GM23338 (cell line): Measurements from ENCODE around the gene ERAP2. TPM values are rescaled to one million over a fixed set of nuclear protein-coding genes. Genes with fewer than 3 reads are reported as not detected.

Experiments used
- ATAC-seq: fragments of 200-7000 bp; cut with Tn5 transposase; 3 replicates; pipeline ENCODE4 v1.9.1; 2020
- DNase-seq: peaks from one replicate; pipeline ENCODE4 v3.0.0-alpha.2; 2015; ENCODE audit warnings: low spot score
- H2AFZ ChIP-seq: fragments of 200-600 bp; sonication (generic); 2 replicates; pipeline ENCODE4 v1.8.0; 2016; ENCODE audit warnings: antibody characterized with exemption, mild to moderate bottlenecking, moderate library complexity
- H3F3A ChIP-seq: fragments of 200-600 bp; sonication (generic); replicated peaks from 2 replicates; pipeline ENCODE4 v1.8.0; 2017; ENCODE audit warnings: antibody characterized with exemption, mixed run types, low read depth
- H3K27ac ChIP-seq: fragments of 200-600 bp; sonication (generic); 2 replicates; pipeline ENCODE4 v1.6.1; 2016; ENCODE audit warnings: low read depth
- H3K27me3 ChIP-seq: fragments of 200-600 bp; sonication (generic); 2 replicates; pipeline ENCODE4 v1.8.0; 2016; ENCODE audit warnings: mild to moderate bottlenecking, mixed run types, moderate library complexity; ENCODE audit not compliant: insufficient read depth
- H3K36me3 ChIP-seq: fragments of 200-600 bp; sonication (generic); 2 replicates; pipeline ENCODE4 v1.8.0; 2016; ENCODE audit warnings: mild to moderate bottlenecking; ENCODE audit not compliant: insufficient read depth
- H3K4me1 ChIP-seq: fragments of 200-600 bp; sonication (generic); 2 replicates; pipeline ENCODE4 v1.8.0; 2016; ENCODE audit warnings: mild to moderate bottlenecking, moderate library complexity; ENCODE audit not compliant: insufficient read depth
- H3K4me2 ChIP-seq: fragments of 200-600 bp; sonication (generic); 2 replicates; pipeline ENCODE4 v1.7.1; 2017; ENCODE audit warnings: mixed run types
- H3K4me3 ChIP-seq: fragments of 200-600 bp; sonication (generic); 2 replicates; pipeline ENCODE4 v1.6.1; 2016; ENCODE audit warnings: mixed run types
- H3K79me2 ChIP-seq: fragments of 200-600 bp; sonication (generic); replicated peaks from 2 replicates; pipeline ENCODE4 v1.8.0; 2017; ENCODE audit warnings: mild to moderate bottlenecking; ENCODE audit not compliant: insufficient read depth
- H3K9me2 ChIP-seq: fragments of 200-600 bp; sonication (generic); 2 replicates; pipeline ENCODE4 v1.8.0; 2017; ENCODE audit not compliant: insufficient read depth
- H4K20me1 ChIP-seq: fragments of 200-600 bp; sonication (generic); replicated peaks from 2 replicates; pipeline ENCODE4 v1.8.0; 2017; ENCODE audit warnings: mild to moderate bottlenecking; ENCODE audit not compliant: insufficient read depth
- H3K27ac Mint-ChIP-seq: 2 replicates; pipeline ENCODE4 v1.8.0; 2020; ENCODE audit warnings: inconsistent platforms, mild to moderate bottlenecking, moderate library complexity, mixed read lengths
- H3K27me3 Mint-ChIP-seq: 3 replicates; pipeline ENCODE4 v1.8.0; 2022; ENCODE audit warnings: low read depth, mild to moderate bottlenecking, moderate library complexity, mixed read lengths, inconsistent platforms; ENCODE audit not compliant: insufficient read depth, poor library complexity
- H3K36me3 Mint-ChIP-seq: 3 replicates; pipeline ENCODE4 v1.8.0; 2021; ENCODE audit warnings: low read depth, mild to moderate bottlenecking, inconsistent platforms, moderate library complexity, mixed read lengths
- H3K4me1 Mint-ChIP-seq: 3 replicates; pipeline ENCODE4 v1.8.0; 2020; ENCODE audit warnings: mild to moderate bottlenecking, inconsistent platforms, mixed read lengths
- H3K4me3 Mint-ChIP-seq: 3 replicates; pipeline ENCODE4 v1.8.0; 2021; ENCODE audit warnings: moderate library complexity, mild to moderate bottlenecking, inconsistent platforms, mixed read lengths
- H3K9me3 Mint-ChIP-seq: 3 replicates; pipeline ENCODE4 v1.8.0; 2020; ENCODE audit warnings: moderate library complexity, mild to moderate bottlenecking, inconsistent platforms, mixed read lengths
- CREB1 ChIP-seq: fragments of 250-450 bp; sonication (Bioruptor Pico); IDR thresholded peaks from 2 replicates; pipeline ENCODE4 v1.5.0; 2020; ENCODE audit warnings: low read depth, mild to moderate bottlenecking, moderate library complexity
- CTCF ChIP-seq, 2 experiments: fragments of 200-600 bp in 1 of 2; sonication (generic) in 1 of 2; conservative IDR thresholded peaks; 2 replicates each; pipeline versions ENCODE4 v1.5.1 to v1.6.1; 2016 to 2017; ENCODE audit warnings: antibody characterized with exemption in 2 of 2, low read depth in 2 of 2, mild to moderate bottlenecking in 2 of 2, moderate library complexity in 1 of 2
- EZH2 ChIP-seq: fragments of 200-600 bp; sonication (generic); IDR thresholded peaks from one replicate; pipeline ENCODE4 v1.8.0; 2017; ENCODE audit warnings: antibody characterized with exemption, mild to moderate bottlenecking, low read depth; ENCODE audit not compliant: unreplicated experiment
- EZH2phosphoT487 ChIP-seq: fragments of 200-600 bp; sonication (generic); IDR thresholded peaks from one replicate; pipeline ENCODE4 v1.8.1; 2018; ENCODE audit warnings: antibody characterized with exemption; ENCODE audit not compliant: unreplicated experiment
- JUNB ChIP-seq: IDR thresholded peaks from one replicate; pipeline ENCODE4 v1.6.1; 2016; ENCODE audit warnings: antibody characterized with exemption; ENCODE audit not compliant: unreplicated experiment
- NANOG ChIP-seq: IDR thresholded peaks from 2 replicates; pipeline ENCODE4 v1.6.1; 2016; ENCODE audit warnings: antibody characterized with exemption, borderline replicate concordance
- POLR2AphosphoS5 ChIP-seq: IDR thresholded peaks from 2 replicates; pipeline ENCODE4 v1.6.1; 2016; ENCODE audit warnings: antibody characterized with exemption, low read depth
- STAT1 ChIP-seq: IDR thresholded peaks from one replicate; pipeline ENCODE4 v1.6.1; 2016; ENCODE audit warnings: antibody characterized with exemption; ENCODE audit not compliant: unreplicated experiment
- ZNF114 ChIP-seq: fragments of 250-450 bp; sonication (Bioruptor Pico); IDR thresholded peaks from 2 replicates; pipeline ENCODE4 v1.5.0; 2020; ENCODE audit warnings: mild to moderate bottlenecking, moderate library complexity
- ZNF331 ChIP-seq: fragments of 250-450 bp; sonication (Bioruptor Pico); IDR thresholded peaks from 2 replicates; pipeline ENCODE4 v1.5.0; 2020; ENCODE audit warnings: low read depth, mild to moderate bottlenecking, moderate library complexity
- ZNF462 ChIP-seq: fragments of 250-450 bp; sonication (Bioruptor Pico); IDR thresholded peaks from 2 replicates; pipeline ENCODE4 v1.5.0; 2020; ENCODE audit warnings: mild to moderate bottlenecking, moderate library complexity
- polyA plus RNA-seq: library from polyadenylated mRNA; unstranded; fragments of >200 nt; fragmentation: Nextera tagmentation; extraction: Ambion mirVana; gene quantifications from 2 replicates; pipeline ENCODE4 v1.2.1, GENCODE V29; 2016
- total RNA-seq: library from RNA; depleted of rRNA; stranded (reverse); fragments of >200 nt; shearing (Covaris generic); gene quantifications from 2 replicates; pipeline ENCODE4 v1.2.3, GENCODE V29; 2014
- TF ChIP-seq, protein P1 (sequence below): IDR thresholded peaks from 2 replicates; pipeline ENCODE4 v1.6.1; 2016; ENCODE audit warnings: antibody characterized with exemption
- TF ChIP-seq, protein P2 (sequence below): IDR thresholded peaks from one replicate; pipeline ENCODE4 v1.6.1; 2018; ENCODE audit warnings: antibody characterized with exemption; ENCODE audit not compliant: unreplicated experiment

The ERAP2 gene
- total and polyA plus RNA-seq, 2 experiments from 2014 or later = 0.73 TPM; not detected in 1

DNA sequence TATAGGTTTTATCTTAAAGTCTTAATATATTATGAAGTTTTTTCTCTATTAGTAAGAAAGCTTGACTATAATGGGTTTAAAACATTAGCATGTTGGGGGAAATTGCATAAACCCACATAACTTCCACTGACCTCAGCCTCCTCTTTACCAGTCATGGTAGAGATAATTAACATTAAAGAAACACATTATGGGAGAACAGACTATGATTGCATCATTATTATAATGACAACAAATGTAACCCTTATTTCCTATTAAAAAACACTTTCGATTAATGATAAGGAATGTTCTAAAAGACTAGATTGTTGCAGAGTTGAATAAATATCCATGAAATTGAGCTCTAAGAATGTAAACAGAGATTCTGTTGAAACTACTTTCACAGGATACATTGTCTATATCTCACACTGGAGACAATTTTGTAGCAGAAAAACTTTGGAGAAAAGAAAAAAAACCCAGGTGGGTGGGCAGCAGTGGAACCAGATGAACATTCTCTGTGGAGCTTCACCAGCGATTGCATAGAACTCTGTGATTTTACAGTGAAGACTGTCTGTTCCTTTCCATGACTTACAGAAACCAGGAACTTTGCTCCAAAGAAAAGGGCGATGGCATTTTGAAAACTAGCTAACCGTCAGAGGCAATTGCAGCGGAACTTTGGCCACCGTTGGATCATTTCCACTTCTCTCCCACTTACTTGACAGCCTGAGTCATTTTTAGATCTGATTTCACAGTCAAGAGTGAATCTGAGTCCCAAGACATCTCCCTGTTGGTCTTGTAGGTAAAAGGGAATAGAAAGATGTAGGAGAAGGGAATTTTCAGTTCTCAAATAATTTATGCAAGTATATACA lies 21.0 kb upstream of the ERAP2 start:
- H3K27me3 Mint-ChIP-seq = no peaks in the 10 kb centered on the region
- no peak overlapping the region for H3K27ac ChIP-seq
- no peaks in the 10 kb centered on the region for H4K20me1 ChIP-seq
- H3K4me3 ChIP-seq = no peak overlapping the region
- no peaks in the 10 kb centered on the region for H3K36me3 Mint-ChIP-seq
- H3K4me2 ChIP-seq = no peak overlapping the region
- H2AFZ ChIP-seq = peak overlapping the region; percentile 38; the same call in 1 of the 2 replicates
- H3K27me3 ChIP-seq = no peaks in the 10 kb centered on the region
- H3K4me1 Mint-ChIP-seq = 0 out of 3 replicates have a peak, but pooled peaks cover 3% of the 10 kb centered on the region
- DNase-seq = no peak
- no peaks in the 10 kb centered on the region for H3K4me1 ChIP-seq
- no peak for ATAC-seq
- TF ChIP-seq CREB1 (no peak), STAT1 (no peak), ZNF331 (CRISPR knock-in tag) (no peak), ZNF114 (CRISPR knock-in tag) (no peak), EZH2phosphoT487 (no peak), CTCF (conservative IDR thresholded peaks at IDR 0.05; ENCODE audit: low read depth in 2 of 2) (no peak), EZH2 (no peak), ZNF462 (no peak), JUNB (no peak), NANOG (no peak), POLR2AphosphoS5 (no peak)
- TF ChIP-seq, protein P1, sequence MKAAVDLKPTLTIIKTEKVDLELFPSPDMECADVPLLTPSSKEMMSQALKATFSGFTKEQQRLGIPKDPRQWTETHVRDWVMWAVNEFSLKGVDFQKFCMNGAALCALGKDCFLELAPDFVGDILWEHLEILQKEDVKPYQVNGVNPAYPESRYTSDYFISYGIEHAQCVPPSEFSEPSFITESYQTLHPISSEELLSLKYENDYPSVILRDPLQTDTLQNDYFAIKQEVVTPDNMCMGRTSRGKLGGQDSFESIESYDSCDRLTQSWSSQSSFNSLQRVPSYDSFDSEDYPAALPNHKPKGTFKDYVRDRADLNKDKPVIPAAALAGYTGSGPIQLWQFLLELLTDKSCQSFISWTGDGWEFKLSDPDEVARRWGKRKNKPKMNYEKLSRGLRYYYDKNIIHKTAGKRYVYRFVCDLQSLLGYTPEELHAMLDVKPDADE = no peak
- TF ChIP-seq, protein P2, sequence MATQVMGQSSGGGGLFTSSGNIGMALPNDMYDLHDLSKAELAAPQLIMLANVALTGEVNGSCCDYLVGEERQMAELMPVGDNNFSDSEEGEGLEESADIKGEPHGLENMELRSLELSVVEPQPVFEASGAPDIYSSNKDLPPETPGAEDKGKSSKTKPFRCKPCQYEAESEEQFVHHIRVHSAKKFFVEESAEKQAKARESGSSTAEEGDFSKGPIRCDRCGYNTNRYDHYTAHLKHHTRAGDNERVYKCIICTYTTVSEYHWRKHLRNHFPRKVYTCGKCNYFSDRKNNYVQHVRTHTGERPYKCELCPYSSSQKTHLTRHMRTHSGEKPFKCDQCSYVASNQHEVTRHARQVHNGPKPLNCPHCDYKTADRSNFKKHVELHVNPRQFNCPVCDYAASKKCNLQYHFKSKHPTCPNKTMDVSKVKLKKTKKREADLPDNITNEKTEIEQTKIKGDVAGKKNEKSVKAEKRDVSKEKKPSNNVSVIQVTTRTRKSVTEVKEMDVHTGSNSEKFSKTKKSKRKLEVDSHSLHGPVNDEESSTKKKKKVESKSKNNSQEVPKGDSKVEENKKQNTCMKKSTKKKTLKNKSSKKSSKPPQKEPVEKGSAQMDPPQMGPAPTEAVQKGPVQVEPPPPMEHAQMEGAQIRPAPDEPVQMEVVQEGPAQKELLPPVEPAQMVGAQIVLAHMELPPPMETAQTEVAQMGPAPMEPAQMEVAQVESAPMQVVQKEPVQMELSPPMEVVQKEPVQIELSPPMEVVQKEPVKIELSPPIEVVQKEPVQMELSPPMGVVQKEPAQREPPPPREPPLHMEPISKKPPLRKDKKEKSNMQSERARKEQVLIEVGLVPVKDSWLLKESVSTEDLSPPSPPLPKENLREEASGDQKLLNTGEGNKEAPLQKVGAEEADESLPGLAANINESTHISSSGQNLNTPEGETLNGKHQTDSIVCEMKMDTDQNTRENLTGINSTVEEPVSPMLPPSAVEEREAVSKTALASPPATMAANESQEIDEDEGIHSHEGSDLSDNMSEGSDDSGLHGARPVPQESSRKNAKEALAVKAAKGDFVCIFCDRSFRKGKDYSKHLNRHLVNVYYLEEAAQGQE = no peak
- H3K79me2 ChIP-seq = no peaks in the 10 kb centered on the region
- no peak overlapping the region for H3K4me3 Mint-ChIP-seq
- H3K36me3 ChIP-seq = no peaks in the 10 kb centered on the region
- H3K27ac Mint-ChIP-seq = no peak overlapping the region
- no peaks in the 10 kb centered on the region for H3K9me3 Mint-ChIP-seq
- H3F3A ChIP-seq = no peaks in the 10 kb centered on the region
- peaks cover 3% of the 10 kb centered on the region; the same call in 1 of the 2 replicates for H3K9me2 ChIP-seq
